H9 (cell line): ENCODE results near the gene AKR1C3. TPM values are rescaled to one million over a fixed set of nuclear protein-coding genes. Genes with fewer than 3 reads are reported as not detected.

ENCODE experiments used
- DNase-seq: peaks from one replicate; pipeline ENCODE4 v3.0.0-alpha.2; 2017
- H2AFZ ChIP-seq: one replicate; pipeline ENCODE4 v1.6.1; 2013; ENCODE audit warnings: mild to moderate bottlenecking, low read length, control low read depth, moderate library complexity
- H2AK5ac ChIP-seq: 2 replicates; pipeline ENCODE4 v1.6.1; 2013; ENCODE audit warnings: low read length, control low read depth, mixed read lengths; ENCODE audit not compliant: insufficient read length
- H2BK120ac ChIP-seq: one replicate; pipeline ENCODE4 v1.6.1; 2013; ENCODE audit warnings: low read depth, mild to moderate bottlenecking, low read length, control low read depth, inconsistent platforms; ENCODE audit not compliant: poor library complexity, severe bottlenecking
- H2BK12ac ChIP-seq: 2 replicates; pipeline ENCODE4 v1.6.1; 2013; ENCODE audit warnings: low read length, control low read depth, mixed read lengths, low read depth; ENCODE audit not compliant: insufficient read length
- H2BK15ac ChIP-seq: 2 replicates; pipeline ENCODE4 v1.6.1; 2013; ENCODE audit warnings: low read depth, low read length, control low read depth
- H2BK20ac ChIP-seq: one replicate; pipeline ENCODE4 v1.6.1; 2013; ENCODE audit warnings: low read depth, mild to moderate bottlenecking, low read length, control low read depth, inconsistent platforms; ENCODE audit not compliant: poor library complexity, severe bottlenecking
- H2BK5ac ChIP-seq: 2 replicates; pipeline ENCODE4 v1.6.1; 2013; ENCODE audit warnings: low read length, control low read depth, mixed read lengths; ENCODE audit not compliant: insufficient read length
- H3K14ac ChIP-seq: 2 replicates; pipeline ENCODE4 v1.6.1; 2013; ENCODE audit warnings: low read length, control low read depth; ENCODE audit not compliant: insufficient read depth
- H3K18ac ChIP-seq: 2 replicates; pipeline ENCODE4 v1.6.1; 2013; ENCODE audit warnings: low read depth, mild to moderate bottlenecking, mixed read lengths, low read length, control low read depth; ENCODE audit not compliant: insufficient read length
- H3K23ac ChIP-seq: 2 replicates; pipeline ENCODE4 v1.6.1; 2013; ENCODE audit warnings: low read length, control low read depth, mixed read lengths, low read depth; ENCODE audit not compliant: insufficient read length
- H3K23me2 ChIP-seq: 2 replicates; pipeline ENCODE4 v1.6.1; 2013; ENCODE audit warnings: low read depth, mild to moderate bottlenecking, mixed read lengths, low read length, control low read depth; ENCODE audit not compliant: insufficient read length, poor library complexity, severe bottlenecking
- H3K27ac ChIP-seq: 2 replicates; pipeline ENCODE4 v1.5.1; 2013; ENCODE audit warnings: low read length, control low read depth, mixed read lengths, low read depth; ENCODE audit not compliant: insufficient read length
- H3K27me3 ChIP-seq: 2 replicates; pipeline ENCODE4 v1.6.1; 2013; ENCODE audit warnings: low read length, control low read depth, inconsistent platforms; ENCODE audit not compliant: insufficient read depth
- H3K4ac ChIP-seq: 2 replicates; pipeline ENCODE4 v1.6.1; 2013; ENCODE audit warnings: low read depth, mild to moderate bottlenecking, control low read depth, inconsistent platforms, low read length, moderate library complexity
- H3K4me1 ChIP-seq: 2 replicates; pipeline ENCODE4 v1.6.1; 2013; ENCODE audit warnings: low read length, control low read depth, inconsistent platforms; ENCODE audit not compliant: insufficient read depth
- H3K4me2 ChIP-seq: 2 replicates; pipeline ENCODE4 v1.6.1; 2013; ENCODE audit warnings: low read length, control low read depth, mixed read lengths; ENCODE audit not compliant: insufficient read length, insufficient read depth
- H3K56ac ChIP-seq: 2 replicates; pipeline ENCODE4 v1.6.1; 2013; ENCODE audit warnings: low read depth, mild to moderate bottlenecking, mixed read lengths, low read length, control low read depth; ENCODE audit not compliant: insufficient read length
- H3K79me1 ChIP-seq: 2 replicates; pipeline ENCODE4 v1.6.1; 2013; ENCODE audit warnings: low read depth, mild to moderate bottlenecking, moderate library complexity, low read length, control low read depth, inconsistent platforms; ENCODE audit not compliant: insufficient read depth, poor library complexity, severe bottlenecking
- H3K79me2 ChIP-seq: 2 replicates; pipeline ENCODE4 v1.6.1; 2013; ENCODE audit warnings: low read length, control low read depth, inconsistent platforms; ENCODE audit not compliant: insufficient read depth
- H3K9ac ChIP-seq: 2 replicates; pipeline ENCODE4 v1.6.1; 2013; ENCODE audit warnings: low read length, control low read depth, mixed read lengths; ENCODE audit not compliant: insufficient read length; ENCODE audit errors: extremely low read depth
- H3K9me3 ChIP-seq: one replicate; pipeline ENCODE4 v1.6.1; 2013; ENCODE audit warnings: low read depth, low read length, inconsistent platforms; ENCODE audit not compliant: control insufficient read depth
- H3T11ph ChIP-seq: one replicate; pipeline ENCODE4 v1.6.1; 2013; ENCODE audit warnings: mild to moderate bottlenecking, low read length, control low read depth, inconsistent platforms
- H4K20me1 ChIP-seq: one replicate; pipeline ENCODE4 v1.6.1; 2013; ENCODE audit not compliant: control insufficient read depth, insufficient read length, insufficient read depth
- H4K5ac ChIP-seq: 2 replicates; pipeline ENCODE4 v1.6.1; 2013; ENCODE audit warnings: low read depth, mild to moderate bottlenecking, mixed read lengths, low read length, control low read depth; ENCODE audit not compliant: insufficient read length
- H4K8ac ChIP-seq: replicated peaks from 2 replicates; pipeline ENCODE4 v1.6.1; 2013; ENCODE audit warnings: low read length, control low read depth, mixed read lengths, low read depth; ENCODE audit not compliant: insufficient read length
- H4K91ac ChIP-seq: 2 replicates; pipeline ENCODE4 v1.6.1; 2013; ENCODE audit warnings: low read depth, mild to moderate bottlenecking, moderate library complexity, mixed read lengths, low read length, control low read depth; ENCODE audit not compliant: insufficient read length
- H3K27ac Mint-ChIP-seq, 3 experiments: 2 replicates in 2 of 3; 3 replicates in 1 of 3; pipeline ENCODE4 v1.8.0; 2020 to 2021; ENCODE audit warnings: mixed read lengths in 3 of 3, mild to moderate bottlenecking in 1 of 3, moderate library complexity in 1 of 3
- H3K27me3 Mint-ChIP-seq: 2 replicates; pipeline ENCODE4 v1.8.0; 2021; ENCODE audit warnings: low read depth, mild to moderate bottlenecking, moderate library complexity, mixed read lengths
- H3K36me3 Mint-ChIP-seq, 3 experiments: 2 replicates in 2 of 3; 3 replicates in 1 of 3; pipeline ENCODE4 v1.8.0; 2020 to 2021; ENCODE audit warnings: low read depth in 3 of 3, mixed read lengths in 3 of 3; ENCODE audit not compliant: insufficient read depth in 1 of 3
- H3K4me1 Mint-ChIP-seq, 2 experiments: 2 replicates each; pipeline ENCODE4 v1.8.0; 2020; ENCODE audit warnings: mixed read lengths in 2 of 2
- H3K4me3 Mint-ChIP-seq, 2 experiments: 2 replicates in 1 of 2; 3 replicates in 1 of 2; pipeline ENCODE4 v1.8.0; 2020 to 2021; ENCODE audit warnings: mild to moderate bottlenecking in 2 of 2, mixed read lengths in 2 of 2, moderate library complexity in 1 of 2
- H3K9me3 Mint-ChIP-seq, 2 experiments: 2 replicates in 1 of 2; 3 replicates in 1 of 2; pipeline ENCODE4 v1.8.0; 2020; ENCODE audit warnings: mild to moderate bottlenecking in 2 of 2, mixed read lengths in 2 of 2, moderate library complexity in 1 of 2
- CTCF ChIP-seq: fragments of 200-600 bp; sonication (generic); conservative IDR thresholded peaks from 3 replicates; pipeline ENCODE4 v1.8.0; 2021; ENCODE audit warnings: antibody characterized with exemption, mild to moderate bottlenecking
- WGBS: extraction: QIAGEN DNeasy Blood & Tissue Kit; methylation state at CpG from one replicate; pipeline ENCODE4 v1.1.7; 2013; ENCODE audit warnings: missing lambda C conversion rate, low lambda C conversion rate, mixed read lengths; ENCODE audit not compliant: insufficient read length; ENCODE audit errors: extremely low coverage; 5-methylcytosine and 5-hydroxymethylcytosine counted together
- total RNA-seq: library from RNA; stranded (reverse); gene quantifications from 2 replicates; pipeline ENCODE4 v1.2.1, GENCODE V29; 2021

Gene AKR1C3
- total RNA-seq, 1 experiment from 2014 or later: 2.1 TPM

GRCh38 chr10:5081091-5081490 is 13.1 kb upstream of the AKR1C3 start:
- H2AFZ ChIP-seq: no peak overlapping the region
- H3K79me1 ChIP-seq: no peaks in the 10 kb centered on the region
- H4K5ac ChIP-seq: no peak overlapping the region
- peaks cover 0 to 7% of the 10 kb centered on the region in 2 experiments; a peak in 1 of 4 replicates for H3K4me1 Mint-ChIP-seq
- no peak overlapping the region for H2AK5ac ChIP-seq
- H4K8ac ChIP-seq: no peak overlapping the region
- no peak overlapping the region for H2BK120ac ChIP-seq
- no peak overlapping the region for H2BK15ac ChIP-seq
- H3K9ac ChIP-seq: no peak overlapping the region
- no peak for DNase-seq
- no peak overlapping the region for H3K4me2 ChIP-seq
- H3K18ac ChIP-seq: no peak overlapping the region
- H3K27ac Mint-ChIP-seq: no peak overlapping the region
- no peaks in the 10 kb centered on the region for H3K27me3 ChIP-seq
- no peak overlapping the region for H3T11ph ChIP-seq
- no peak for TF ChIP-seq CTCF
- no peaks in the 10 kb centered on the region; the same call in 1 of the 2 replicates for H3K27me3 Mint-ChIP-seq
- no peaks in the 10 kb centered on the region for H4K20me1 ChIP-seq
- no peak overlapping the region for H3K14ac ChIP-seq
- no peak overlapping the region for H3K4ac ChIP-seq
- no peak overlapping the region for H3K4me3 Mint-ChIP-seq
- no peak overlapping the region for H2BK5ac ChIP-seq
- H3K56ac ChIP-seq: no peak overlapping the region
- no peaks in the 10 kb centered on the region; a peak in 2 of 7 replicates for H3K36me3 Mint-ChIP-seq
- H3K23me2 ChIP-seq: no peaks in the 10 kb centered on the region
- H2BK12ac ChIP-seq: no peak overlapping the region
- H3K23ac ChIP-seq: no peak overlapping the region
- no peak overlapping the region for H3K27ac ChIP-seq
- no peak overlapping the region for H2BK20ac ChIP-seq
- no CpG with 5 or more reads among the region's 1 CpG for WGBS
- no peak overlapping the region for H4K91ac ChIP-seq
- H3K9me3 Mint-ChIP-seq: peaks cover 7 to 43% of the 10 kb centered on the region in 2 experiments
- H3K9me3 ChIP-seq: no peaks in the 10 kb centered on the region
- no peaks in the 10 kb centered on the region for H3K4me1 ChIP-seq
- no peaks in the 10 kb centered on the region for H3K79me2 ChIP-seq
